GM13976 (cell line): Measurements from ENCODE around the gene CMTM7.

ENCODE experiments used
- DNase-seq: peaks from one replicate; pipeline ENCODE4 v3.0.0; 2012; ENCODE audit warnings: low spot score
- in situ Hi-C: fragments of 300-500 bp; cut with MboI; formaldehyde crosslinking; loops from one replicate; pipeline ENCODE4 v1.12.0; 2022; ENCODE audit warnings: low sequenced_read_pairs, mixed read lengths, inconsistent platforms; ENCODE audit not compliant: unreplicated experiment
- TF ChIP-seq, protein P1 (sequence below): IDR thresholded peaks from 2 replicates; pipeline ENCODE4 v1.5.1; 2012; ENCODE audit warnings: borderline replicate concordance, mild to moderate bottlenecking; ENCODE audit not compliant: insufficient read depth; ENCODE audit errors: extremely low read depth, missing control alignments, control extremely low read depth

The CMTM7 gene

GRCh38 chr3:32421185-32421584 lies 29.5 kb downstream of the CMTM7 start:
- in situ Hi-C loops = no loop called here
- DNase-seq = no peak
- TF ChIP-seq, protein P1, sequence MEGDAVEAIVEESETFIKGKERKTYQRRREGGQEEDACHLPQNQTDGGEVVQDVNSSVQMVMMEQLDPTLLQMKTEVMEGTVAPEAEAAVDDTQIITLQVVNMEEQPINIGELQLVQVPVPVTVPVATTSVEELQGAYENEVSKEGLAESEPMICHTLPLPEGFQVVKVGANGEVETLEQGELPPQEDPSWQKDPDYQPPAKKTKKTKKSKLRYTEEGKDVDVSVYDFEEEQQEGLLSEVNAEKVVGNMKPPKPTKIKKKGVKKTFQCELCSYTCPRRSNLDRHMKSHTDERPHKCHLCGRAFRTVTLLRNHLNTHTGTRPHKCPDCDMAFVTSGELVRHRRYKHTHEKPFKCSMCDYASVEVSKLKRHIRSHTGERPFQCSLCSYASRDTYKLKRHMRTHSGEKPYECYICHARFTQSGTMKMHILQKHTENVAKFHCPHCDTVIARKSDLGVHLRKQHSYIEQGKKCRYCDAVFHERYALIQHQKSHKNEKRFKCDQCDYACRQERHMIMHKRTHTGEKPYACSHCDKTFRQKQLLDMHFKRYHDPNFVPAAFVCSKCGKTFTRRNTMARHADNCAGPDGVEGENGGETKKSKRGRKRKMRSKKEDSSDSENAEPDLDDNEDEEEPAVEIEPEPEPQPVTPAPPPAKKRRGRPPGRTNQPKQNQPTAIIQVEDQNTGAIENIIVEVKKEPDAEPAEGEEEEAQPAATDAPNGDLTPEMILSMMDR = no peak

- in situ Hi-C loops = no loop called here
- TF ChIP-seq, protein P1 = no peak
- DNase-seq = no peak
These were observed 30.6 kb downstream of the CMTM7 start for GRCh38 chr3:32421991-32422859.

- TF ChIP-seq, protein P1 = no peak
- no peak for DNase-seq
- in situ Hi-C loops = no loop called here
These were observed 31.3 kb downstream of the CMTM7 start for GRCh38 chr3:32422943-32423342.

DNA sequence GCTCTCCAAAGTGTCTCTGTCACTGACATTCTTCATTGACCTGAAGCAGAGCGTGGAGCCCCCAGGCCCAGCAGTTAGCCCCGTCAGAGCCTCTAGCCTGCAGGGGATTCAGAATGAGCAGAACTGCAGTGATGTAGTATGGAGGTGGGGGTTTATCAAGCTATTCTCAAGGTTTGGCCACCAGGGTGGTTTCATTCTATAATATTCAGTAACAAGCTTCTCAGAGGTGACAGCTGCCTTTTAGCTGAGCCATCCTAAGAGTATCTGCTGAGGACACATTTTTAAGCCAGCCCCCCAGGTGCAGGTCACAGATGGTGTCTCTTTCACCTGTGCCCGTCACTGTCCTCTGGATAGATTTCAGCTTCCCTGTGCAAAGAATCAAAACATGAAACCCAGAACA lies 31.9 kb downstream of the CMTM7 start:
- no peak for DNase-seq
- in situ Hi-C loops = no loop called here
- TF ChIP-seq, protein P1 = no peak

DNA sequence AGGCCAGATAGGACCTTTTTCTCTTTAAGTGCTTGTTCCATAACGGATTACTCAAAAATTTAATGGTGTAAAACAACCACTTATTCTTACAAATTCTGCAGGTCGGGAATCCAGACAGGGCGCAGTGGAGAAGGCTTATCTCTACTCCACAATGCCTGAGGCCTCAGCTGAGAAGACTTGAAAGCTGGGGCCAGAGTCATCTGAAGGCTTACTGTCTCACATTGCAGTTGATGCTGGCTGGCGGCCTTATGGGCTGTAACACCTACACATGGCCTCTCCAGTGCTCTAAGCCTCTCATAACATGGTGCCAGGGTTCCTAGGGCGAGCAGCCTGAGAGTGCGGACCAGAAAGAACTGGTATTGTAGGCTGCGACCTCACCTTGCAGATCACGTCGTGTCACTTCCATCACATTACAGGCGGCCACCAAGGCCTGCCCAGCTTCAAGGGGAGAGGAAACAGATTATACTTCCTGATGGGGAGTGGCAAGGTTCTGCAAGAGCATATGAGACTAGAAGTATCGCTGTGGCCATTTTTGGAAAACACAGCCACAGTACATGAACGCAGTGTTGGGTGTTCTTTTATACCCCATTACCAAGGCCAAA lies 32.4 kb downstream of the CMTM7 start:
- no peak for DNase-seq
- TF ChIP-seq, protein P1 = no peak
- in situ Hi-C loops = no loop called here

GRCh38 chr3:32424581-32425250 lies 33.1 kb downstream of the CMTM7 start:
- TF ChIP-seq, protein P1 = no peak
- in situ Hi-C loops = no loop called here
- no peak for DNase-seq
